Measurements from ENCODE around the gene AAK1. TPM values are rescaled to one million over a fixed set of nuclear protein-coding genes. Genes with fewer than 3 reads are reported as not detected.

Gene AAK1
- total RNA-seq, 1 donor from 2014 or later: 43.4 TPM

GRCh38 chr2:69564604-69565003, 78.9 kb downstream of the AAK1 start:
- Mint-ChIP-seq H3K4me3 (ENCODE audit: low read depth) (no peak overlapping the region), H3K27me3 (no peaks in the 10 kb centered on the region), H3K4me1 (ENCODE audit: low read depth) (peaks cover 6% of the 10 kb centered on the region), H3K27ac (no peak overlapping the region), H3K36me3 (ENCODE audit: insufficient read depth) (no peaks in the 10 kb centered on the region), H3K9me3 (ENCODE audit: low read depth) (no peaks in the 10 kb centered on the region)
- TF ChIP-seq CTCF (IDR thresholded peaks at IDR 0.05; ENCODE audit: unreplicated experiment): no peak
- DNase-seq (ENCODE audit: low spot score, unreplicated experiment): no peak

GRCh38 chr2:69563021-69563420, 80.5 kb downstream of the AAK1 start:
- H3K4me3 Mint-ChIP-seq (ENCODE audit: low read depth): no peak overlapping the region
- H3K9me3 Mint-ChIP-seq (ENCODE audit: low read depth): no peaks in the 10 kb centered on the region
- peaks cover 6% of the 10 kb centered on the region for H3K4me1 Mint-ChIP-seq (ENCODE audit: low read depth)
- no peaks in the 10 kb centered on the region for H3K36me3 Mint-ChIP-seq (ENCODE audit: insufficient read depth)
- H3K27me3 Mint-ChIP-seq: no peaks in the 10 kb centered on the region
- DNase-seq (ENCODE audit: low spot score, unreplicated experiment): no peak
- H3K27ac Mint-ChIP-seq: no peak overlapping the region
- TF ChIP-seq CTCF (IDR thresholded peaks at IDR 0.05; ENCODE audit: unreplicated experiment): no peak

- H3K36me3 Mint-ChIP-seq (ENCODE audit: insufficient read depth): no peaks in the 10 kb centered on the region
- no peaks in the 10 kb centered on the region for H3K9me3 Mint-ChIP-seq (ENCODE audit: low read depth)
- no peaks in the 10 kb centered on the region for H3K27me3 Mint-ChIP-seq
- no peak overlapping the region for H3K27ac Mint-ChIP-seq
- TF ChIP-seq CTCF (IDR thresholded peaks at IDR 0.05; ENCODE audit: unreplicated experiment): no peak
- H3K4me1 Mint-ChIP-seq (ENCODE audit: low read depth): peaks cover 6% of the 10 kb centered on the region
- H3K4me3 Mint-ChIP-seq (ENCODE audit: low read depth): no peak overlapping the region
- DNase-seq (ENCODE audit: low spot score, unreplicated experiment): no peak
Observed at GRCh38 chr2:69561101-69561500, 82.4 kb downstream of the AAK1 start.

GRCh38 chr2:69560147-69560482, 83.4 kb downstream of the AAK1 start:
- H3K36me3 Mint-ChIP-seq (ENCODE audit: insufficient read depth): no peaks in the 10 kb centered on the region
- peaks cover 5% of the 10 kb centered on the region for H3K4me1 Mint-ChIP-seq (ENCODE audit: low read depth)
- no peak overlapping the region for H3K4me3 Mint-ChIP-seq (ENCODE audit: low read depth)
- no peak overlapping the region for H3K27ac Mint-ChIP-seq
- no peaks in the 10 kb centered on the region for H3K27me3 Mint-ChIP-seq
- no peak for DNase-seq (ENCODE audit: low spot score, unreplicated experiment)
- TF ChIP-seq CTCF (IDR thresholded peaks at IDR 0.05; ENCODE audit: unreplicated experiment): no peak
- no peaks in the 10 kb centered on the region for H3K9me3 Mint-ChIP-seq (ENCODE audit: low read depth)

GRCh38 chr2:69559442-69560146, 83.9 kb downstream of the AAK1 start:
- Mint-ChIP-seq H3K4me1 (ENCODE audit: low read depth) (peaks cover 2% of the 10 kb centered on the region), H3K9me3 (ENCODE audit: low read depth) (no peaks in the 10 kb centered on the region), H3K27me3 (no peaks in the 10 kb centered on the region), H3K4me3 (ENCODE audit: low read depth) (no peak overlapping the region), H3K36me3 (ENCODE audit: insufficient read depth) (no peaks in the 10 kb centered on the region), H3K27ac (no peak overlapping the region)
- no peak for DNase-seq (ENCODE audit: low spot score, unreplicated experiment)
- peak; percentile 69 for TF ChIP-seq CTCF (IDR thresholded peaks at IDR 0.05; ENCODE audit: unreplicated experiment)
